Coronary artery (tissue), 2 donors: ENCODE results near the gene TMIE.
A peak's percentile ranks its signal among the peaks of the same experiment; 100 is the strongest.

Experiments
- DNase-seq: peaks from one replicate; pipeline ENCODE4 v3.0.0-alpha.2; 2017; ENCODE audit warnings: low spot score
- H3K27ac ChIP-seq, 2 donors: fragments of 200-600 bp; sonication (generic); one replicate each; pipeline ENCODE4 v1.5.1; 2016 to 2019
- H3K4me3 ChIP-seq: fragments of 200-600 bp; sonication (generic); 2 replicates; pipeline ENCODE4 v1.5.1; 2016; ENCODE audit warnings: mild to moderate bottlenecking, moderate library complexity
- TF ChIP-seq, protein P1 (sequence below): fragments of 200-600 bp; sonication (generic); IDR thresholded peaks from one replicate; pipeline ENCODE4 v1.5.1; 2019; ENCODE audit warnings: antibody characterized with exemption

The TMIE gene, protein sequence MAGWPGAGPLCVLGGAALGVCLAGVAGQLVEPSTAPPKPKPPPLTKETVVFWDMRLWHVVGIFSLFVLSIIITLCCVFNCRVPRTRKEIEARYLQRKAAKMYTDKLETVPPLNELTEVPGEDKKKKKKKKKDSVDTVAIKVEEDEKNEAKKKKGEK

DNA sequence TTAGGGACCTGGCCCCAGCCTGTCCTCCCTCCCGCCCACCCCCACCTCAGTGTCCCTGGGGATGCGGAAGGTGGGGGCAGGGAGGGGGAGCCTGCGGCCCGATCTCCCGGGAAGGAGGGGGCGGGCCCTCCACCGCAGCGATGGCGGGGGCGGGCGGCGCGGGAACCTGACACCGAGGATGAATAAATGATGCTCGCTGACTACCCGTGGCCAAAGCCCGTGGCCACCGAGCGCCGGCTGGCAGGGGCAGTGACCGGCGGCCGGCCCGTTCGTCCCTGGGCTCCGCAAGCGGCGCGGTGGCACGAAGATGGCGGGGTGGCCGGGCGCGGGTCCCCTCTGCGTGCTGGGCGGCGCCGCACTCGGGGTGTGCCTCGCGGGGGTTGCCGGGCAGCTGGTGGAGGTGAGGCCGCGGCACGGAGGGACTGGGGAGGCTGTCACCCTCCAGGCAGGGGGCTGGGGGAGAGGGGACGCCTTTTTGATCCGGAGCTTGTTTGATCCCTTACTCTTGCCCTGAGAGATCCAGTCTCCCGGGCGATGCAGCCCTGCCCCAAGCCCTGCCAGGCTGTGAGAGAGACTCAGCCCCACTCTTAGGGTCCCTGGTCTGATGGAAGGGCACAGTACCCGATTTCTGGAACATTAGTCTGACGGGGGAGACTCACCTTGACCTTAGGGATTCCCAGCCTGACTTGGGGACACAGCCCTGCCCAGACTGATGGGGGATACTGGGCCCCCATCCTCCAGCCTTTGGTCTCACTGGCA is at the start of gene TMIE:
Gene TMIE (plus strand): TSS at position 212 of the 759 bp plus-strand sequence. CDS start 96 bp downstream, at position 308.
- no peak for DNase-seq
- TF ChIP-seq, protein P1, sequence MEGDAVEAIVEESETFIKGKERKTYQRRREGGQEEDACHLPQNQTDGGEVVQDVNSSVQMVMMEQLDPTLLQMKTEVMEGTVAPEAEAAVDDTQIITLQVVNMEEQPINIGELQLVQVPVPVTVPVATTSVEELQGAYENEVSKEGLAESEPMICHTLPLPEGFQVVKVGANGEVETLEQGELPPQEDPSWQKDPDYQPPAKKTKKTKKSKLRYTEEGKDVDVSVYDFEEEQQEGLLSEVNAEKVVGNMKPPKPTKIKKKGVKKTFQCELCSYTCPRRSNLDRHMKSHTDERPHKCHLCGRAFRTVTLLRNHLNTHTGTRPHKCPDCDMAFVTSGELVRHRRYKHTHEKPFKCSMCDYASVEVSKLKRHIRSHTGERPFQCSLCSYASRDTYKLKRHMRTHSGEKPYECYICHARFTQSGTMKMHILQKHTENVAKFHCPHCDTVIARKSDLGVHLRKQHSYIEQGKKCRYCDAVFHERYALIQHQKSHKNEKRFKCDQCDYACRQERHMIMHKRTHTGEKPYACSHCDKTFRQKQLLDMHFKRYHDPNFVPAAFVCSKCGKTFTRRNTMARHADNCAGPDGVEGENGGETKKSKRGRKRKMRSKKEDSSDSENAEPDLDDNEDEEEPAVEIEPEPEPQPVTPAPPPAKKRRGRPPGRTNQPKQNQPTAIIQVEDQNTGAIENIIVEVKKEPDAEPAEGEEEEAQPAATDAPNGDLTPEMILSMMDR = no peak
- Histone ChIP-seq H3K4me3 (peak within 1 kb of the TSS; percentile 67), H3K27ac (no peak within 1 kb of the TSS)

DNA sequence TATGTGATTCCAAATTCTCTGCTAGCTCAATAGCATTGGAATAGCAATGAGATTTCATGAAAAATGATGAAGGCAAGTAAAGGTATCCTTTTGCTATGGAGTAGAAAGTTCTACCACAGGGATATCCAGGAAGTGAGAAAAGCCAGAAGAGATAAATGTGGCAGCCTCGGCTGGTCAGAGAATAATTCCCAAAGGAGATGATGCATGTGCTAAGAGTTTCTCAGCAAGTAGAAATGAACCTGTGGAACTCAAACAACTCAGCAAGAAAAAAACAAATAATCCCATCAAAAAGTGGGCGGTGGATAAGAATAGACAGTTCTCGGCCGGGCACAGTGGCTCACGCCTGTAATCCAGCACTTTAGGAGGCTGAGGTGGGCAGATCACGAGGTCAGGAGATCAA is 45.9 kb upstream of the TMIE start:
- no peak for DNase-seq
- TF ChIP-seq, protein P1 = no peak
- Histone ChIP-seq H3K27ac (no peak overlapping the region), H3K4me3 (no peak overlapping the region)

DNA sequence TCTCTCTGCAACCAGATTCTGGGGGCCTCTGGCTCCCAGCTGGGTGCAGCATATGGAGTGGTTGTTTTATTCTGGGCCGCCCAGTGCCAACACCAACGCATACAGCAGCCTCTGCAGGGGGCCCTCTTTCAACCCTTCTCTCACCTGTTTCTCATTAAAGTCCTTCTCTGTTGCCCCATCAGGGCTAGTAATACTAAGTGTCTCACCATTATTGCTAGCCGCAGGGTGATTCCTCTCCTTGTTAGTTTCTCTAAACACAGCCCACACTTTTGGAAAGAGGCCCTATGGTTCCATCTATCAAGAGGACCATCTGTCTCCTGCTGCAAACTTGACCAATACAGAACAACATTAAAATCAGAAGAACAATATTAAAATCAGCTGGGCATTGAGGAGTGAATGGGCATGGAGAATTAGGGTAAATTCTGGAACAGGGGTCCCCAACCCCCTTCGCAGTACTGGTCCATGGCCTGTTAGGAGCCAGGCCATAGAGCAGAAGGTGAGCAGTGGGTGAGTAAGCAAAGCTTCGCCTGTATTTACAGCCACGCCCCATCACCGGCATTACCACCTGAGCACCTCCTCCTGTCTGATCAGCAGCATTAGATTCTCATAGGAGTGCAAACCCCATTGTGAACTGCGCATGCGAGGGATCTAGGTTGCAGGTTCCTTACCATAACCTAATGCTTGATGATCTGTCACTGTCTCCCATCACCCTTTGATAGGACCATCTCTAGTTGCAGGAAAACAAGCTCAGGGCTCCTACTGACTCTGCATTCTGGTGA is 44.2 kb upstream of the TMIE start:
- TF ChIP-seq, protein P1 = no peak
- Histone ChIP-seq H3K27ac (no peak overlapping the region), H3K4me3 (no peak overlapping the region)
- no peak for DNase-seq

GRCh38 chr3:46659285-46659684 is 41.9 kb upstream of the TMIE start:
- no peak for DNase-seq
- Histone ChIP-seq H3K4me3 (no peak overlapping the region), H3K27ac (no peak overlapping the region)
- TF ChIP-seq, protein P1 = no peak

GRCh38 chr3:46660003-46660402 is 41.2 kb upstream of the TMIE start:
- TF ChIP-seq, protein P1 = no peak
- H3K4me3 ChIP-seq = no peak overlapping the region
- no peak for DNase-seq
- H3K27ac ChIP-seq = no peak overlapping the region

DNA sequence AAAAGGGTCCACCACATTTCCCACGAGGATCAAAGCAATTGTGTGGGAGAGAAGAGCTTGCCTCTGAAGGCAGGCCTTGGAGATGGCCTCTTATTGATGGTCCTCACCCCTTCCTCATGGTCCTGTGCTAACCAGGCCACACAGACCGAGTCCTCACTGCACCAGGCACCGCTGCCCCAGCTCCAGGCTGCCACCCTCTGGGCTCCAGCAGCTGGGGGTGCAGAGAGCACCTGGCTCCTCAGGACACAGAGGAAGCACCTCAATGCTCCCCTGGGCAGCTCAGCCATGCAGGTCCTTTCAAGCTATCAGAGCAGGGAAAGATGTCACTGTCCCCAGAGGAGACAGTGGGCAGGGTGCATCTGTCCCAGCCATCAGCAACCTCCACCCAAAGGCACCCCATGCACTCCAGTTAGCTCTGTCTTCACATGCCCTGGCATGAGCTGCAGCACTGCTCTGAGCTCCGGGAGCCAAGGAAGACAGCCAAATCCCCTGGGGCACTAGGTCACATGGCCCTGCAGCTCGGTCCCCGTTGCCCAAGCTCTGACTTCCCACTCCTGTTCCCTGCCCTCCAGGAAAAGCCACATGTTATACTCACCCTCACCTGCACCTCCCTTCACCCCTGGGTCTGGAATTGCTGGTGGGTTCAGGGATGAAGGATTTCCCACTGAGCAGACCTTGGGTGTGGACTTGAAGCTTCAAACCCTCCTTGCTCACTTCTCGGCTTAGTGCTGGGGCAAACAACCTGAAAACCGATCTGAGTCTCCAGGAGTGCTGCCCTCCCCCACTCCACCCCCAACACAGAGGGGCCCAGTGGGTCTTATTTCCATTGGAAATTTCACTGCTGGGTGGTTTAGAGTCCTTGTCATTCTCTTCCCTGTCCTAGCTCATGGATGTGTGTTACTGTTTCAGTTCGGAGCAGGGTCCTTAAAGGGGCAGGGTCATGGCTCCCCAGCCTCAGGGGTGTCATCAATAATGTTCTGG is 40.4 kb upstream of the TMIE start:
- TF ChIP-seq, protein P1 = no peak
- peak; percentile 62 for DNase-seq
- no peak overlapping the region for H3K4me3 ChIP-seq
- H3K27ac ChIP-seq = no peak overlapping the region
